HG02678 (cell line): ENCODE results near the gene DUSP9.
"Not testable (repeated sequence)": the region's sequence is repeated elsewhere in the genome, so short reads cannot be mapped to it uniquely, and the experiment has no call there.

Experiments used
- ATAC-seq: cut with Tn5 transposase; IDR thresholded peaks from one replicate; pipeline ENCODE4 v1.9.1; 2021; ENCODE audit warnings: mild to moderate bottlenecking, moderate library complexity; ENCODE audit not compliant: unreplicated experiment

Gene DUSP9, protein sequence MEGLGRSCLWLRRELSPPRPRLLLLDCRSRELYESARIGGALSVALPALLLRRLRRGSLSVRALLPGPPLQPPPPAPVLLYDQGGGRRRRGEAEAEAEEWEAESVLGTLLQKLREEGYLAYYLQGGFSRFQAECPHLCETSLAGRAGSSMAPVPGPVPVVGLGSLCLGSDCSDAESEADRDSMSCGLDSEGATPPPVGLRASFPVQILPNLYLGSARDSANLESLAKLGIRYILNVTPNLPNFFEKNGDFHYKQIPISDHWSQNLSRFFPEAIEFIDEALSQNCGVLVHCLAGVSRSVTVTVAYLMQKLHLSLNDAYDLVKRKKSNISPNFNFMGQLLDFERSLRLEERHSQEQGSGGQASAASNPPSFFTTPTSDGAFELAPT

DNA sequence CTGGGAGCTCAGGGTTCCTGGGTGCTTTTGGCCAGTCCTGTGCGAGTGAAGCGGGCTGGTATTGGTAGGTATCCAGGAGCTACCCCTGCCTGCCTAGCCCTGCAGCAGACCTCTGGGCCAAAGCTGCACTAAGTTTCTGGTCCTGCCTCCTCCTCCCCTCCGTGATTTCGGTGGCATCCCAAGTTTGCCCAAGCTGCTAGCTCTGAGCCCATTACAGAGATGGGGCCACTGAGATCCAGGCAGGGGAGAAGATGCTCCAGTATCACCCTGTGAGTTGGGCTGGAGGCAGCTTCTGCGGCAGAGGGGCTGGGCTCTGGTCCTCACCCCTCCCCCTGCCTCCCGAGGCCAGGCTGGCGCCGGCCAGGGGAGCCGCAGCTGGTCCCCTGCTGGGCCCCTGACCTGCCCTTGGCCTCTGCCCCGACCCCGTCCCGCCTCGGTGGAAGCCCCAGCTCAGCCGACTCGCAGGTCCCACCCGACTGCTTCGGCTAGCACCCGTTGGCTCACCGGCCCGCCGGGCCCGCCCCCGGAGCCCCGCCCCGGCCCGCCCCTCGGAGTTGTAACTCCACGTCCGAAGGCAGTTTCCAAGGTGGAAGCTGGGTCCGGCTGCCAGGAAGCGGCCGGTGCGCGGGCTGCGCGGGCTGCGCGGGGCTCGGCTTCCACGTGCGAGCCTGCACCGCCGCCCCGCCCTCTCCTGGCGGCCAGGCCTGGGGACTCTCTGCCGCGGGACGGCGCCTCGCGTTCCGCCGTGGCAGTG, at the start of gene DUSP9:
Gene DUSP9 (plus strand): TSS at position 584 of the 754 bp plus-strand sequence. CDS start 751 bp downstream, outside the sequence.
- ATAC-seq = no peak

DNA sequence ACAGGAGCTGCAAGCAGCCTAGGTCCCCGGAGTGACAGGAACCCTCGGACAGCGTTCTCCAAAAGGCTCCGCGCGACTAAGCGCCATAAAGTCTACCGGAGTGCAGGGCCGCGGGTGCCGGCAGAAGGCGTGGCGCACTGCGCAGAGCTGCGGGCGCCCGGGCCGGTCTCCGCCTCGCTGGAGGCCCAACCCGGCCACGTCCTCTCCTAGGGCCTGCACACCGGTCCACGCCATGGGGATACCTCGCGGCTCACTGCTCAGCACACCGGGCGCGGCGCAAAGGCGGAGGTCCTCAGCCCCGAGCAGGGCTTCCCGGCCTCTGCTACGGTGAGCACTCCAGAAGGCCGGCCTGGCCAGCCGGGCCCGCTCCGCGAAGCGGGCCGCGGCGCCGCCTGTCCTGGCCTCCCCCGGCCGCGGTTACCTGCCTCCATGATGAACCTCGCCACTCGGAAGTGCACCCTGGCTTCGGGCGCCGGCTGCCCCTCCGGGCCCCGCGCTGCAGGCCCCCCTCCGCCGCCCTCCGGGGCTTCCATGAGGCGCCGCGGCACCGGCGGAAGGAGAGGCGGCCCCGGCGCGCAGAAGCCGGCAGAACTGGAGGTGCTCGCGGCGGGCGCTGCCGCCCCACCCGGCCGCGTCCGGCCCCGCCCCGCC, 48.3 kb upstream of the DUSP9 start, which contains the start of gene CCNQ:
Gene CCNQ (minus strand): TSS at position 599 of the 651 bp plus-strand sequence. CDS start 66 bp downstream, at position 533.
- ATAC-seq = peak; percentile 51

DNA sequence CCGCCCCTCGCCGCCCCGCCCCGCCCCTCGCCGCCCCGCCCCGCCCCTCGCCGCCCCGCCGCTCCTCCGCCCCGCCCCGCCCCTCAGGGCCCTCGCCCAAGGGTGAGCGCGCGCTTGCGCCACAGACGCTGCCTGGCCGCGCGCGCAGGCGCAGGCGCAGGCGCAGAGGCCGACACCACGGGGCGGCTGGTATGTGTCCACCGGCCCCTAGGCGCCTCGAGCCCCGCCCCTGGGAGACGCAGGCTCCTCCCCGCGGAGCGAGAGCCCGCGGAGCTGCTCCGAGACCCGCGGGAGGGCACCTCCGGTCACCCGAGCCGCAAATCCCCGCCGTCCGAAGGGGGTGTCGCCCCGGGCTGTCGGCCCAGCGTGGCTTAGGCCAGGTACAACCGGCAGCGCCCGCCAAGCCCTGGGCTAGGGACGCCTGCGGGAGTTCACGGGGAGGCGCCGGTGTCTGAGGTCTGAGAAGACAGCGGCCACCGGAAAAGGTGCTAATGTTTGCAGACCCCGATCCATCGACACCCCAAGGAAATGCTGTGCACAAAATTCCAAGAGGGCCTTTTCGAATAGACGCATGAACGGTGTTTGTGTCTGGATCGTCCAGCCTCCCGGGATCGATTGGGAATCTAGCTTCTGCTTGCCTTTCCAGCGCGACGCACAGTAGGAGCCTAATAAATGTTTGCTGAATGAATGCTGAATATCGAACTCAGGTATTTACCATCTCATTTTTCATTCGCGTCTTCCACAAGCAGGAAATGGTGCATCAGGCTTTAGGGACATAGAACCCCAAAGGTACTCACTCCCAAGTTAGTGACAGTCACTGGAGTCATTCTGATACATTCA, 47.6 kb upstream of the DUSP9 start:
- ATAC-seq = peak; percentile 91

DNA sequence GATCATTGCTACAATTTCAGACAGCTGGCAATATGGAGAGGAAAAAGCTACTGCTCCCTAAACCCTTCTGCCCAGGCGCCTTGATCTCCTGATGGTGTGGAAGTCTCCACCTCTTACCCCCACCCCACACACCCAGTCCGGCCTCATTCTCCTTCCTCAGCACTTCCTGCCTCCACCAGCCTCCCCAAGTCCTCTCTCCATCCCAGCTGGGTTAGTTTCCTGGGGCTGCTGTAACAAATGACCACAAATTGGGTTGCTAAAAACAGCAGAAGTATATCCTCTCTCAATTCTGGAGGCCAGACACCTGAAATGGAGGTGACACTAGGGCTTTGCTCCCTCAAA, 47.0 kb upstream of the DUSP9 start:
- no peak for ATAC-seq

DNA sequence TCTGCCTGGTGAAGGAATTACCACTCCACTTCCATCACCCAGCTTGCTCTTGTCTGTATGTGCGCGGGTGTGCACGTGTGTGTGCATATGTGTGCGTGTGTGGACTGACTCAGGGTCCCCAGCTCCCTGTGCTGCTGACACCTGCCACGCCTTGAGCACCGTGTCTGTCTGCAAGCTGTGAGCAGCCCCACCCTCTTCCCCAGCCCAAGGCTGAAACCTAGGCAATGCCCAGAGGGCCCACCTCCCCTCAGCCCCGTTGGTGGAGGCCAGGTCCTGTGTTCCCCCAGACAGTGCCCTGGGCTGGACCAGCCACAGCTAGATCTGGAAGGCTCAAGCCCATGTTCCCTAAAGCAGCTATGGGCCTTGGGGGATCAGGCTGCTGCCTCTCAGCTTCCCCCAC, 46.1 kb upstream of the DUSP9 start:
- ATAC-seq = no peak

DNA sequence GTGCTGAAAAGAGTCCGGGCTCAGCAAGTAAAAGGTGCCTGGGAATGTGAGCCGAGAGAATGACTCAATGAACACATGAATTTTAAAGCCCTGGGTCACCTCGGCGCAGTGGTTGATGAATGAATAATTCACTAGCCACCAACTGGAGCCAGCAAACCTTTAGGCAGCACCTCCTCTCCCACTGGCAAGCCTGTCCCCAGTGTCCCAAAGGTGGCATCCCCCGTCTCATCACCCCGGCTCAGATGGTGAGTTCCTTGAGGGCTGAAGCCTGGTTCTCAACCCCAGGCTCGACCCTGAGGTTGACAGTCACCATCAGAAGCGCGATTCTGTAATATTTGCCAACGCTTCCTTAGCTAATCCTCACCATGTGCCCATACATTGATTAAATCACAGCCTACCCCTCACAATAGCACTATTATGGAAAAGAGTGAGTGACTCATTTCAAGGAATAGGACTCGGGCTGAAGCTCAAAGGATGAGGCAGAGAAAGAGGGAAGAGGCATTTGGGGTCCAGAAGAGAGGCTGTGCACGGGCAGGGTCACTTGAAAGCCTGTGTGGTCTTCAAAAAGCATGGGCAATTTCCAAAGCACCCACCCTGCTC, 45.4 kb upstream of the DUSP9 start:
- ATAC-seq = no peak

DNA sequence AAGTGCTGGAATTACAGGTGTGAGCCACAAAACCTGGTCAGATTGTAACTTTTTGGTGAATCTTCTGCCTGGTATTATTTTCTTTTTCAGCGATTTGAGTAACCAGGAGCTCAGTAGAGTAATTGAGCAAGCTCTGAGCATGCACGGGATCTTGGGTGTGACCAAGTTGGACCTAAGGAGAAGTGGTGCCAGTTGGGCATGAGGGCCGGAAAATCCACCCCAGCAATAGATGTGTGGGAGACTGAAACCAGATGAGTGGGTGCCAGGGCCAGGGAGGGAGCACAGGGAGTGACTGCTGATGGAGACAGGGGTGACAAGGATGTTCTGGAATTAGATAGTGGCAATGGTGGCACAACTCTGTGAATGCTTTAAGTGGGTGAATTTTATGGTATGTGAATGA, 44.4 kb upstream of the DUSP9 start:
- no peak for ATAC-seq

DNA sequence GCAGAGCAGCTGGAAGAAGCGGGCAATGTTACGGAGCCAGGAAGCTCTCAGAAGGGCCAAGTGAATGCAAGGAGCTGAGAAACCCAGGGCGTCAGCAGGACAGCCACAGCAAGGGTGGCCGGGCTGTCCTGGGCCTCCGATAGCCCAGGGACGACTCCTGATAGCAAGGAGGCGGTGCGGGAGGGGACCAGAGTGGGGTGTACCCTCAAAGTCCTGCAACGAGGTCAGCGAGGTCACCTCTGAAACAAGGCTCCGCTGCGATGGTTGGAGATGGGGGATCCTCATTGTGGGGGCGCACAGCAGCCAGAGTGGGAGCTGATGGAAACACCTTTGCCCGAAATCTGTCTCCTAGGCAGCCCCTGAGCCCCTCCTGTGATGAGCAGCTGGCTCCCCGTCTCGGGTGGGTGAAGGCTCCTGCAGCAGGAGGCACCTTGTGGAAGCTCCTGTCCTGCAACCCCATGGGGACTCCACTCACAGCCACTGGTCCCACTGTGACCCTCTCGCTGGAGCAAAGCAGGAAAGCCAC, 43.8 kb upstream of the DUSP9 start:
- no peak for ATAC-seq

DNA sequence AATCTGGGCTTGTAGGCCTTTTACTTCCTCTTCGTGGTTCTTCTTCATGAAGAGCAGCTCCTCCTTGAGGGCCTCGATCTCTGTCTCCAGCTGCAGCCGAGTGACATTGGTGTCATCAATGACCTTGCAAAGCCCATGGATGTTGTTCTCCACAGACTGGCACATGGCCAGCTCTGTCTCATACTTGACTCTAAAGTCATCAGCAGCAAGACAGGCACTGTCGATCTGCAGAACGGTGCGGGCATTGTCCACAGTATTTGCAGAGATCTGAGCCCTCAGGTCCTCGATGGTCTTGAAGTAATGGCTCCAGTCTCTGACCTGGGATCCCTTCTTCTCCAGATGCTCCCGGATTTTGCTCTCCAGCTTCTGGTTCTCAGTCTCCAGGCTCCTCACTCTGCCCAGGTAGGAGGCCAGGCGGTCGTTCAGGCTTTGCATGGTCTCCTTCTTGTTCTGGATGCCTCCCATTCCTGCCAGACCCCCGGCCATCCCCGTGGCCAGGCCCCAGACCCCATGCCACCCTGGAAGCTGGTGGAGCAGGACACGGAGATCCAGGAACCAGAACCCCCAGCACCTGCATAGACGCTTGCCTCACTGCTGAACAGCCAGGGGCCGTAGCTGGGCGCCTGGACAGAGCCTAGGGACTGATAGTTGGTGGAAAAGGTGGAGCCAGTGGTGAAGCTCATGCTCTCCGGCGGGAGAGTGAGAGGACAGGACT, 42.2 kb upstream of the DUSP9 start:
- not testable (repeated sequence) for ATAC-seq

DNA sequence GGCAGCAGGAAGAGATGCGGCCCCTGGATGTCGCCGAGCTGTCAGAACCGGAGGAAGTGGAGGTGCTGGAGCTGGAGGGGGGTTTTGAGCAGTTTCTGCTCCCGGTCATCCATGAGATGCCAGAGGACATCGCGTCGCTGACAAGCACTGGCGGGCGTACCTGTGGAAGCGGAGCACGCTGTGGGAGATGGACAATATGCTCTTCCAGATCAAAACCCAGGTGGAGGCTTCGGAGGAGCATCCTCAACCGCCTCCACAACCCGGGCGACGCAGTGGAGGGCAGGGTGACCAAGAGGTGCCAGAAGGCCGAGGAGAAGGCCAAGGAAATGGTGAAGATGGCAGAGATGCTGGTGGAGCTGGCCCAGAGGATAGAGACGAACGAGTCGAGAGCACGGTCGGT, 40.5 kb upstream of the DUSP9 start:
- ATAC-seq = no peak

DNA sequence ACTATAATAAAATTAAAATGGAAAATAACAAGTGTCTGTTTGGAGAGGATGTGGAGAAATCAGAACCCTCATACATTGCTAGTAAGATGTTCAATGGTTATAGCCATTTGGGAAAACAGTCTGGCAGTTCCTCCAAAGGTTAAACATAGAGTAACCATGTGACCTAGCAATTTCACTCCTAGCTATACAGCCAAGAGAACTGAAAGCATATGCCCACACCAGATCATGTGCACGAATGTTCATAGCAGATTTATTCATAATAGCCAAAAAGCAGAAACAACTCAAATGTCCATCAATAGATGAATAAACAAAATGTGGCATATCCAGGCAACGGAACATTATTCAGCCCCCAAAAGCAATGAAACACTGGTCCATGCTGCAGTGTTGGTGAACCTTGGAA, 38.6 kb upstream of the DUSP9 start:
- no peak for ATAC-seq

DNA sequence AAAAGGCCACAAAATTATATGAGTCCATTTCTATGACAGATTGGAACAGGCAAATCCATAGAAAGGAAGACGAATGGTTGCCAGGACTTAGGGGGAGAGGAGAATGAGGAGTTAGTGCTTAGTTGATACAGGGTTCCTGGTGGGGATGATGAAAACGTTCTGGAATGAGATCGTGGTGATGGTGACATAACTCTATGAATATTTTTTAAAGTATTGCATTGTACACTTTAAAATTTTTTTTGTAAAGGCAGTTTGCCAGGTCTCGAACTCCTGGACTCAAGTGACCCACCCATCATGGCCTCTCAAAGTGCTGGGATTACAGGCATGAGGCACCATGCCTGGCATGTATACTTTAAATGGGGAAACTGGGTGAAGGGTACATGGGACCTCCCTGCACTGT, 38.2 kb upstream of the DUSP9 start:
- ATAC-seq = no peak

DNA sequence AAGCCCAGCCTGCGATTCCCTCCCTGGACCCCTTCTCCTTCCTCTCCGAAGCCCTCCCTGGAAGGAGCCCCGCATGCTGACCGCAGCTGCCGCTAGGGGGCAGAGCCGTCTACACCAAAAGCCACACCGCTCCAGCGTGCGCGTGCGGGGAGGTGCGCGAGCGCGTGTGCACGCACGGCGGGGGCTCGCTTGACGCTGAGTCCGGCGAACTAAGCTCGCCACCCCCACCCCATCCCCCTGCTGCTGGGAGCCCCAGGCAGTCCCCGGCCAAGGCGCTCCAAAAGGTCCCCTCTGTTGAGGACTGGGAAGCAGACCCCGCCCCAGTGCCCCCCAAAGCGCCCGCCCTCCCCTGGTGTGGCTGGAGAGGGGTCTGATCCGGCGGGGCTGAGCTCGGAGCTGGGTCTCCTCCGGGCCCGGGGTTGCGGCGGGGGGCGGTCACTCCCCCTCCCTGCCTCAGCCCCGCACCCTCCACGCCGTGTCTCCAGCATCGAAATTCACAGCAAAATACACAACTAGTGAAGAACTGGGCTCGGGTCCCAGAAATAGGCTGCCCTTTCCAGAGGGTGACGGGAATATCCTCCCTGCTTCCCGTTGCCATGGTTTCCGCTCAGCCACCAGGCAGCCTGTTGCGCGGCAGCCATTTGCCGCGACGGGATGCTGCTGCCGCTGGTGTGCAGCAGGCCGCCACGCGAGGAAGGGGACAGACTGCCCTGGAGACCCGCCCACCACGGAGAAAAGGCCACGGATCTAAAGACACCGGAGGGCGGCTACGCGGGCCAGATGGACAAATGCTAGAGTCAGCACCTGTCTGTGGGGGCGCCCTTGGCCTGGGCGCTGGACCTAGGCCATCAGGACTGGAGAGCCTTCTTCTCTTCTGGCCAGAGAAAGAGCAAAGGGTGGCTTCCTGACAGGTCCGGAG, 36.8 kb upstream of the DUSP9 start:
- ATAC-seq = peak; percentile 77

DNA sequence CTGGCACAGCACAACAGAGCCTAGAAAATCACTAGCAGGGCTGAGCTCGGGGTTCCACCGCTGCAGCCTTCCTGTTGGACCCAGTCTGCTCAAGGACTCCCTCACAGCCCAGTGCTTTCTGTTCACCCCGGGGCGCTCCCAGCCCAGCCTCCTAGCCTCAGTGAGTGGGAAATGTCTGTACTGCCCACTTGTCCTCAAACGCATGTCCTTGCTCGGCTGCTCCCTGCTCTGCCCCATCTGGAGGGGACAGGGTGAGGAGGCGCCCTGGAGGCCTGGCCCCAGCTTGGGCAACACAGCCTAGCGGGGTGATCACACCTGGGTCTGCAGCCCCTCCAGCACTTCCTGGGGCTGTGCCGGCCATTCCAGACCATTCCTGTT, 36.2 kb upstream of the DUSP9 start:
- no peak for ATAC-seq

DNA sequence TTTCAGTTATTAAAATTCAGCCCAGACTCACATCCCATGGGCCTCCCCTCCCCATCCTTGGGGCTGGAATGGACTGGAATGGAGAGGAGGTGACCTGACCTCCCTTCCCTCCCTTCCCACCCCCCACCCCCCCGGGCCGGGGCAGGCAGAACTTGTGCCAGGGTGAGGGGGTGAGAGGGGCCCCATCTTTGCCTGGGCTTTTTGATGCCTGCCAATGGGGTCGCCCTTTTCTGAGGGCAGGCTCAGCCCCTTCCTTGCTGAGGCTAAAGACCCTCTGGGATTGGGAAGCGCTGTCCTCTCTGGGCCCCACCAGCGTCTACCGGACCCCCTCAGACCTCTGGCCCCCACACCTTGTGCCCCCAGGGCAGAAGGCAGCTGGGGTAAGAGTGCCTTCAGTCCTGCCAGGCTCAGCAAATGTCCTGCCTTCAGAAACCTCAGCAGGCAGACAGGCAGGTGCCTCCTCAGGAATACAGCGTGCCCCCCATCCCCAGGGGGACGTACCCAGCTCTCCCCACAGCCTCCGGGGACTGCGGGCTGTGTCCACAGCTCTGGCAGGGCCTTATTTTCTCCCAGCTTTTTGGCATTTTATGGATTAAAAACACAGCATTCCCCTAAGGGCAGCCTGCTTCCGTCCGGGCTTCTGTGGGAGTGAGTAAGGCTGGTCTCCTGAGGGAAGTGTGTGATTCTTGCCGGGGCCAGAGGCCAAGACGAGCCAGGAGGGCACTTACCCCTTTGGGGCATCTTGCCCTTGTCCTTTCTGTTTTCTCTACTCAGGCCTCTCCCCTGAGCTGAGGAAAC, 35.5 kb upstream of the DUSP9 start:
- no peak for ATAC-seq

DNA sequence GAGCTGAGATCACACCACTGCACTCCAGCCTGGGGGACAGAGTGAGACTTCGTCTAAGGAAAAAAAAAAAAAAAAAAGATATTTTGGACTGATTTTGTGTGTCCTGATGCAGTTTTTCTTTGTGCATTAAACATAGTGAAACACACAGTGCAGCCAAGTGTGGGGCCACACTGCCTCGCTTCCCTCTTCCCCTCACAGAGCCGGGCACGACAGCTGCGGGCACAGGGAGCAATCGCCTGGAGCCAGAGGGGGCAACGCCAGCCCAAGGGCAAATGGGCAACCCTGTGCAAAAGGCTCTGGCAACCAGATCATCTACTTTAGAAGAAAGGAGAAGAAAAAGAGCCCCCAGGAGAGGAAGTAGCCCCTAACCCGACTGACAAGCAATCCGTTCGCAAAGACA, 34.6 kb upstream of the DUSP9 start:
- ATAC-seq = no peak

DNA sequence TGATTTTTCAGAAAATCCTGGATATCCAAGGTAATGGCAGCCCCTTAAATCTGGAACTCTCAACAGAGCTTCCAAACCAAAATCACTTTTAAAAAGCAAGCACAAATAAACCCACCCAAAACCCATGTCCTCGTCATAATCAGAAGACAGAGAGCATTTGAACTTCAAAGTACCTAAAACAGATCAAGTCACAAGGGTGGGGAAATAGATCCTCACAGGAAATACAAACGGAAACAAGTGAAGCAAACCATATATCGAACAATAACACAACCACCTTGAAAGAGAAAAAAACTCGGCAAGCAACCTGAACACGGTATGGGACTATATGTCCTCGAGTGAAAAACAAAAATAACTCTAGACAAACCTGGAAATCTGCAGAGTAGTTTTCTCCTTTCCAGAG, 32.2 kb upstream of the DUSP9 start:
- no peak for ATAC-seq

DNA sequence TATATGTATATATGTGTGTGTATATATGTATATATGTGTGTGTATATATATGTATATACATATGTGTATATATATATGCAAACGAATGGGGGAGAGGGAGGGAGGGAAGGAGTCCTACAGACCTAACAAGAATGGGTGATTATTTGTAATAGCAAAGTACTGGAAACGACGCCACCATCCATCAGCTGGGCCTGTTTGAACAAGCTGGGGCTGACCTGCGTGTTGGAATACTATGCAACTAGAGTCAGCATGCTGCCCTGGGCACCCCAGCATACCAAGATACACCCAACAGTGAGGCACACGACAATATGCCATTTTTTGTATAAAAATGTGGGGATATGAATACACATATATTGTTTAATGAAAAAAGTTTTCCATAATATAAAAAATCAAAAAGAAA, 26.4 kb upstream of the DUSP9 start:
- ATAC-seq = no peak
